Keratinocyte (primary cell): ENCODE results near the gene FHIT. TPM values are rescaled to one million over a fixed set of nuclear protein-coding genes. Genes with fewer than 3 reads are reported as not detected.

Experiments used
- DNase-seq: peaks from one replicate; pipeline ENCODE4 v3.0.0-alpha.2; 2011; ENCODE audit warnings: low read depth, missing footprints, low spot score
- FAIRE-seq: peaks from 2 replicates; lab custom pipeline; 2011; peaks lifted over from hg19 to GRCh38; lab: Jason Lieb, UNC
- H2AFZ ChIP-seq: 2 replicates; pipeline ENCODE4 v1.6.0; 2012; ENCODE audit warnings: low read length, control low read depth, inconsistent platforms; ENCODE audit not compliant: control insufficient read depth
- H3K27ac ChIP-seq: 2 replicates; pipeline ENCODE4 v1.5.1; 2011; ENCODE audit warnings: low read length; ENCODE audit not compliant: control insufficient read depth, insufficient read depth
- H3K27me3 ChIP-seq: 3 replicates; pipeline ENCODE4 v1.6.0; 2011; ENCODE audit warnings: low read length; ENCODE audit not compliant: control insufficient read depth, insufficient read depth; ENCODE audit errors: extremely low read depth
- H3K36me3 ChIP-seq, 2 experiments: 2 replicates in 1 of 2; 3 replicates in 1 of 2; pipeline ENCODE4 v1.5.1; 2011; ENCODE audit warnings: low read length in 2 of 2, mild to moderate bottlenecking in 1 of 2; ENCODE audit not compliant: control insufficient read depth in 2 of 2, insufficient read depth in 2 of 2; ENCODE audit errors: extremely low read depth in 1 of 2
- H3K4me1 ChIP-seq: 3 replicates; pipeline ENCODE4 v1.5.1; 2011; ENCODE audit warnings: low read length; ENCODE audit not compliant: control insufficient read depth, insufficient read depth; ENCODE audit errors: extremely low read depth
- H3K4me2 ChIP-seq: 3 replicates; pipeline ENCODE4 v1.6.0; 2011; ENCODE audit warnings: low read depth, low read length; ENCODE audit not compliant: control insufficient read depth, insufficient read depth; ENCODE audit errors: extremely low read depth
- H3K4me3 ChIP-seq, 3 experiments: fragments of 200-600 bp in 1 of 3; sonication (generic) in 1 of 3; 2 replicates in 2 of 3; 3 replicates in 1 of 3; pipeline ENCODE4 v1.5.1; 2011 to 2016; ENCODE audit warnings: low read length in 3 of 3, mild to moderate bottlenecking in 3 of 3, control low read depth in 2 of 3, inconsistent platforms in 1 of 3, low read depth in 1 of 3, mixed read lengths in 1 of 3, mixed run types in 1 of 3, moderate library complexity in 1 of 3; ENCODE audit not compliant: control insufficient read depth in 2 of 3, insufficient read depth in 2 of 3; ENCODE audit errors: extremely low read depth in 1 of 3
- H3K79me2 ChIP-seq: 2 replicates; pipeline ENCODE4 v1.6.0; 2012; ENCODE audit warnings: low read length; ENCODE audit not compliant: control insufficient read depth, insufficient read depth
- H3K9ac ChIP-seq: 3 replicates; pipeline ENCODE4 v1.6.0; 2011; ENCODE audit warnings: low read length; ENCODE audit not compliant: control insufficient read depth, insufficient read depth; ENCODE audit errors: extremely low read depth
- H3K9me1 ChIP-seq: 3 replicates; pipeline ENCODE4 v1.6.0; 2011; ENCODE audit warnings: low read length; ENCODE audit not compliant: control insufficient read depth, insufficient read depth; ENCODE audit errors: extremely low read depth
- H3K9me3 ChIP-seq: 2 replicates; pipeline ENCODE4 v1.5.1; 2012; ENCODE audit warnings: low read depth, low read length; ENCODE audit not compliant: control insufficient read depth
- H4K20me1 ChIP-seq: 3 replicates; pipeline ENCODE4 v1.6.0; 2011; ENCODE audit warnings: low read length; ENCODE audit not compliant: control insufficient read depth, insufficient read depth; ENCODE audit errors: extremely low read depth
- CTCF ChIP-seq, 3 experiments: IDR thresholded peaks in 1 of 3; conservative IDR thresholded peaks in 1 of 3; optimal IDR thresholded peaks in 1 of 3; 2 replicates in 2 of 3; 3 replicates in 1 of 3; pipeline versions ENCODE3 to v1.5.1; 2011; ENCODE audit warnings: low read length in 3 of 3, mild to moderate bottlenecking in 3 of 3, moderate library complexity in 2 of 3, control low read depth in 1 of 3, inconsistent platforms in 1 of 3; ENCODE audit not compliant: insufficient read depth in 2 of 3; ENCODE audit errors: extremely low read depth in 1 of 3
- EZH2 ChIP-seq: IDR thresholded peaks from one replicate; pipeline ENCODE4 v1.6.1; 2012; ENCODE audit warnings: inconsistent platforms, mild to moderate bottlenecking, low read length, moderate library complexity
- dilution Hi-C: fragments of 300-500 bp; cut with MboI; formaldehyde crosslinking; loops from one replicate; pipeline ENCODE4 v1.7.0; 2020; ENCODE audit warnings: low sequenced_read_pairs; ENCODE audit not compliant: extremely low pct_ligation_motif_present
- polyA plus RNA-seq, 5 experiments: library from polyadenylated mRNA; depleted of rRNA in 3 of 5; stranded (reverse) in 3 of 5; stranded (forward) in 1 of 5; unstranded in 1 of 5; fragments of >200 nt; gene quantifications; 1 replicate in 1 of 5; 2 replicates in 3 of 5; 3 replicates in 1 of 5; pipeline versions ENCODE4 v1.2.1 to v1.2.3, GENCODE V29; 2011 to 2012; ENCODE audit warnings: missing spikeins in 2 of 5, low read depth in 1 of 5, low replicate concordance in 1 of 5

Gene FHIT
- polyA plus RNA-seq, 1 donor (not counting 4 experiments of a cell fraction or from before 2014, with no cell fraction given), result 2.2 TPM

DNA sequence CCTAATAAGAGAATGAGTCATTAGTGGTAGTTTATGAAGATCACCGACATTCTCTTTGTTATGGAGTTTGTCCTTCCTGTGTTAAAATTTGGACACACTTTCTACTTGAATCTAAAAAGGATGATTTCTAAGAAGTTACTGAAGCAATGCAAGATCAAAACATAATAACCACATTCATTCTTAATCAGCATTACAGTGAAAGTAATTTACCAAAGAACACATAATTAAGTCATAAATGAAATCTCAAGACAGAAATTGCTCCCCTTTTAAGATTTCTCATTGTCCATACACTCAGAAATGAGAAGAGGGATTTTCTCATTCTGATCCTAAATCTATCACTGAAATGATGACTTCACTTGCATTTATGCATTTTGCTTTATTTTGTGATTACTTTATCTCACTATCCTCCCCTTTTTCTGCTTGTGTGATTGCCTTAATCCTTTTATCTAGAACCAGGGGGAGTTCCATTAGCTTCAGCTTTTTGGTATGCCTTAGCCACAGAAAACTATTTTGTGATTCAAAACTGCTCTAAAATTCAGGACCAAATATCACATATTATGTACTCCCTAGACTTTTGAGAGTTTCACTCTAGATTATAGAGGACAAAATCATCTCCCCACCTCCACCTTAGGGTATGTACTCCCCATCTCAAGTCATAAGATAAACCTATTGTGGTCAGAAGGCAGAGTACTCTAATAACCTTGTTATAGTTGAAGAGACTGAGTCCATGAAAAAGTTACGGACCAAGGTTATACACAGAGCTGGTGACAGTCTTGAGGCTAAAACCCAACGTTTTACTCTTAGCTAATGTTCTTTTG, 1383.9 kb downstream of the FHIT start:
- DNase-seq (no peak), FAIRE-seq (no peak)
- no peaks in the 10 kb centered on the region for H3K36me3 ChIP-seq
- no peak overlapping the region for H3K4me2 ChIP-seq
- no peak overlapping the region for H3K27ac ChIP-seq
- no peaks in the 10 kb centered on the region for H4K20me1 ChIP-seq
- H3K9me1 ChIP-seq, result no peaks in the 10 kb centered on the region
- H2AFZ ChIP-seq, result no peak overlapping the region
- no peak for TF ChIP-seq CTCF (optimal IDR thresholded peaks at IDR 0.05 in 1 of 3, IDR thresholded peaks at IDR 0.05 in 1 of 3, conservative IDR thresholded peaks at IDR 0.05 in 1 of 3; ENCODE audit: extremely low read depth in 1 of 3, insufficient read depth in 2 of 3, low read length in 3 of 3)
- no peak for TF ChIP-seq EZH2
- no peaks in the 10 kb centered on the region for H3K27me3 ChIP-seq
- no peaks in the 10 kb centered on the region for H3K9me3 ChIP-seq
- no peak overlapping the region for H3K4me3 ChIP-seq
- H3K4me1 ChIP-seq, result peaks cover 3% of the 10 kb centered on the region
- dilution Hi-C loops, result no loop called here
- H3K79me2 ChIP-seq, result no peaks in the 10 kb centered on the region
- H3K9ac ChIP-seq, result no peak overlapping the region

- Histone ChIP-seq H3K4me1 (peaks cover 3% of the 10 kb centered on the region), H3K4me3 (no peak overlapping the region), H3K27me3 (no peaks in the 10 kb centered on the region), H3K9me3 (no peaks in the 10 kb centered on the region), H3K9me1 (no peaks in the 10 kb centered on the region), H3K27ac (no peak overlapping the region), H3K4me2 (no peak overlapping the region), H3K79me2 (no peaks in the 10 kb centered on the region), H3K36me3 (no peaks in the 10 kb centered on the region), H4K20me1 (no peaks in the 10 kb centered on the region), H3K9ac (no peak overlapping the region), H2AFZ (no peak overlapping the region)
- FAIRE-seq (no peak), DNase-seq (no peak)
- dilution Hi-C loops, result no loop called here
- TF ChIP-seq CTCF (optimal IDR thresholded peaks at IDR 0.05 in 1 of 3, IDR thresholded peaks at IDR 0.05 in 1 of 3, conservative IDR thresholded peaks at IDR 0.05 in 1 of 3; ENCODE audit: extremely low read depth in 1 of 3, insufficient read depth in 2 of 3, low read length in 3 of 3) (no peak), EZH2 (no peak)
These were observed 1385.2 kb downstream of the FHIT start for GRCh38 chr3:59866076-59866475.
